SJSA1 (cell line): ENCODE data around the gene ZSCAN1. TPM values are rescaled to one million over a fixed set of nuclear protein-coding genes. Genes with fewer than 3 reads are reported as not detected.

Experiments used
- DNase-seq, 2 experiments: peaks; one replicate each; pipeline ENCODE4 v3.0.0-alpha.2; 2015 to 2020; ENCODE audit warnings: low spot score in 2 of 2, low read depth in 1 of 2
- H3K27ac ChIP-seq: fragments of 250-450 bp; sonication (Bioruptor Pico); 2 replicates; pipeline ENCODE4 v1.5.1; 2020; ENCODE audit warnings: mild to moderate bottlenecking, moderate library complexity
- H3K27me3 ChIP-seq: fragments of 250-450 bp; sonication (Bioruptor Pico); replicated peaks from 2 replicates; pipeline ENCODE4 v1.5.1; 2020; ENCODE audit warnings: mild to moderate bottlenecking, moderate library complexity
- H3K36me3 ChIP-seq: fragments of 250-450 bp; sonication (Bioruptor Pico); 2 replicates; pipeline ENCODE4 v1.5.1; 2020; ENCODE audit warnings: mild to moderate bottlenecking
- H3K4me1 ChIP-seq: fragments of 250-450 bp; sonication (Bioruptor Pico); replicated peaks from 2 replicates; pipeline ENCODE4 v1.6.1; 2021; ENCODE audit warnings: mild to moderate bottlenecking
- H3K4me3 ChIP-seq: fragments of 250-450 bp; sonication (Bioruptor Pico); 2 replicates; pipeline ENCODE4 v1.5.1; 2020; ENCODE audit warnings: mild to moderate bottlenecking
- H3K9me3 ChIP-seq: fragments of 250-450 bp; sonication (Bioruptor Pico); replicated peaks from 2 replicates; pipeline ENCODE4 v1.5.1; 2020; ENCODE audit warnings: mild to moderate bottlenecking
- total RNA-seq: library from RNA; depleted of rRNA; stranded (reverse); fragments of >200 nt; shearing (Covaris generic); gene quantifications from 2 replicates; pipeline ENCODE4 v1.2.3, GENCODE V29; 2014

ZSCAN1 gene
- total RNA-seq, 1 experiment from 2014 or later: not detected

GRCh38 chr19:58079792-58080191, 46.0 kb downstream of the ZSCAN1 start:
- Histone ChIP-seq H3K27ac (no peak overlapping the region), H3K4me3 (no peak overlapping the region), H3K27me3 (no peaks in the 10 kb centered on the region), H3K9me3 (peaks cover 24% of the 10 kb centered on the region), H3K4me1 (no peaks in the 10 kb centered on the region), H3K36me3 (no peaks in the 10 kb centered on the region)
- DNase-seq: no peak

GRCh38 chr19:58083021-58083420, 49.2 kb downstream of the ZSCAN1 start:
- DNase-seq: no peak
- Histone ChIP-seq H3K4me3 (no peak overlapping the region), H3K27me3 (no peaks in the 10 kb centered on the region), H3K36me3 (no peaks in the 10 kb centered on the region), H3K9me3 (peaks cover 43% of the 10 kb centered on the region), H3K27ac (no peak overlapping the region), H3K4me1 (no peaks in the 10 kb centered on the region)

DNA sequence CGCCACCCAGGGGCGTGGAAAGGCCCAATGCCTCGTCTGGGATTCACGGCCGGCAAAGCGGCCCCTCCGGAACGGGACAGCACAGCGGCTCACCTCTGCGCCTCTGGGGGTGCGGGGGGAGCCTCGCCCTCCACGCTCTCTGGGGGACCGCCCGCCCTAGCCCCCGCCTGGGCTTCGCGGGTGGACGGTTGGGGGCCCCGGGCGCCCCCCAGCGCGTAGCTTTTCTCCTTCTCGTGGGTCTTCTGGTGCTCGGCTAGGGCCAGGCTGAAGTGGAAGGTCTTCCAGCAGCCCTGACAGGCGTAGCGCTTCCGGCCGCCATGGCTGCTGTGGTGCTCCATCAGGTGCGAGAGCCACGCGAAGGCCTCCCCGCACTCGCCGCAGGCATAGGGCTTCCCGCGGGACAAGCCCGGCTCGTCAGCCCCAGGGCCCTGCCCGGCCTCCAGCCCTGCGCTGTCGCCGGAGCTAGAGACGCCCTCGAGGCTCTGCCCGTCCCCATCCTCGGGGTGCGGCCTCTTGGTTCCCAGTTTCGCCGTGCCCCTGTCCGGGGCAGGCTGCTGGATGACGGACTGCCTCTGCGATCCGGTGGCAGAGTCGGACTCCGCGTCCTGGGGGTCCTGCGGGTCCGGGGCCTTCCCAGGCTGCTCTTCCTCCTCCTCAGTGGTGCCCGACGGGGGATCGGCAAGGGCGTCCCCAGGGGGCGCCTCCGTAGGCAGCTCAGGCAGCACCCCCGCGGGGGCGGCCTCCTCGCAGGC, 50.9 kb downstream of the ZSCAN1 start:
- no peak for DNase-seq
- no peak overlapping the region for H3K27ac ChIP-seq
- H3K4me1 ChIP-seq: no peaks in the 10 kb centered on the region
- no peaks in the 10 kb centered on the region for H3K27me3 ChIP-seq
- H3K4me3 ChIP-seq: no peak overlapping the region
- no peaks in the 10 kb centered on the region for H3K36me3 ChIP-seq
- peaks cover 45% of the 10 kb centered on the region for H3K9me3 ChIP-seq

GRCh38 chr19:58085348-58085875, 51.6 kb downstream of the ZSCAN1 start:
- peaks cover 50% of the 10 kb centered on the region for H3K9me3 ChIP-seq
- DNase-seq: no peak
- H3K4me3 ChIP-seq: no peak overlapping the region

GRCh38 chr19:58086825-58087710, 53.2 kb downstream of the ZSCAN1 start:
- no peaks in the 10 kb centered on the region for H3K4me1 ChIP-seq
- H3K9me3 ChIP-seq: peaks cover 44% of the 10 kb centered on the region
- no peak for DNase-seq
- no peak overlapping the region for H3K27ac ChIP-seq
- no peak overlapping the region for H3K4me3 ChIP-seq
- H3K36me3 ChIP-seq: no peaks in the 10 kb centered on the region
- no peaks in the 10 kb centered on the region for H3K27me3 ChIP-seq

More at GRCh38 chr19:58085348-58085875, 51.6 kb downstream of the ZSCAN1 start:
- Histone ChIP-seq H3K27me3 (no peaks in the 10 kb centered on the region), H3K27ac (no peak overlapping the region), H3K36me3 (no peaks in the 10 kb centered on the region), H3K4me1 (no peaks in the 10 kb centered on the region)

DNA sequence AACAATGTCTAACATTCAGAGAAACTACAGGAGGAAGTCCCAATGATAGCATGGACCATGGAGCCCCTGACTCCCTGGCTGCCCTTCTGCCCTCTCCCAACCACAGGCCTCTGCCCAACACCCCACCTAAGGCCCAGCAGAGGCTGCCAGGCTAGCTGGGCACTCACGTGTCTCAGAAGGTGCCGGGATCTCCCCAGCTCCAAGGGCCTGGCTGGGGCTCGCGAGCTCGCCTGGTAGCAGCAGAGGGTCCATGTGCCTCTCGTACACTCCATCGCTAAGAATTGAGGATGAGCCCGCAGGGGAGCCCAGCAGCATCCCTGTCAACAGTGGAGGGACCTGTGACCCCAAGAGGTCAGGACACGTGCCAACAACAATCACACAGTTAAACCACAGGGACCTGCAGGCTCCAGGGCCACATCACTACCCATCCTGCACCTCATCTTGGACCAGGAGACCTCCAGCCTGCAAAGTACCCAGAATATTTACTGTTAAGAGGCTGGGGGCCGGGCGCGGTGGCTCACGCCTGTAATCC, 54.8 kb downstream of the ZSCAN1 start:
- Histone ChIP-seq H3K36me3 (no peaks in the 10 kb centered on the region), H3K9me3 (peaks cover 39% of the 10 kb centered on the region), H3K4me3 (no peak overlapping the region)

GRCh38 chr19:58089846-58090245, 56.0 kb downstream of the ZSCAN1 start:
- no peak for DNase-seq
- no peak overlapping the region for H3K27ac ChIP-seq
- H3K27me3 ChIP-seq: no peaks in the 10 kb centered on the region
- H3K4me3 ChIP-seq: no peak overlapping the region
- no peaks in the 10 kb centered on the region for H3K4me1 ChIP-seq
- peaks cover 35% of the 10 kb centered on the region for H3K9me3 ChIP-seq
- H3K36me3 ChIP-seq: no peaks in the 10 kb centered on the region

More for the DNA sequence above, 54.8 kb downstream of the ZSCAN1 start:
- no peak for DNase-seq
- no peak overlapping the region for H3K27ac ChIP-seq
- no peaks in the 10 kb centered on the region for H3K27me3 ChIP-seq
- no peaks in the 10 kb centered on the region for H3K4me1 ChIP-seq

DNA sequence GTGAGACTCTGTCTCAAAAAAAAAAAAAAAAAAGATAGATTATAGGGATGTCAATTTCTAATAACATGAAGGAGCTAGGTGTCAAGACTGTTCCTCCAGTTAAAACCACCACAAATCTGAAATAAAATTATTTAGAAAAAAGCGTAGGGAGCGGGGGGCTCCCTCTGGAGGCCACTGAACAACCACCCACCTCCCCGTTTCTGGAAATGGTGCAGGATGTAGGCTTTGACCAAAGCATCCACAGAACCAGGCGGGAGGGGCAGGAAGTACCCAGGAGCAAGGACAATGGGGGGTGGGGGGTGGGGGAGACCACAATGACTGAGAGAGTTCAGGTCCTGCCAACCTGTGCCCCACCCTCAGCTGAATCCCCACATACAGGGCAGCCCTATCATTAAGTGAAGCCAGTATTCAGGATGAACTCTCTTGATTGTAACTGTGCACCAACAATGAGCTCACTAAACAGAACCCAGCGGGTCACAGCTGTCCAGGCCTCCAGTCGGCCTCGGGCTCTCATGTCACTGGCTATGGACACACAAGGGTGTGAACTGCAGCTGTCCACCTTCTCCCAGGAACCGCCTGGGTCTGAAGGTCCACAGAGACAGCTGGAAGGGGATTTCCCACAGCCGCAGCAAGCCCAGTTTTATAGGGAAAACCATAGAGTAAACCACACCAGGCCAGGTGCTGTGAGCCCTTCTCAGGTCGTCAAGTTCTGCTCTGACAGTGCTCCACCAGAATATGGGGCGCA, 57.6 kb downstream of the ZSCAN1 start:
- H3K4me3 ChIP-seq: no peak overlapping the region
- no peak for DNase-seq
- H3K27ac ChIP-seq: no peak overlapping the region
- H3K9me3 ChIP-seq: peaks cover 26% of the 10 kb centered on the region
- H3K4me1 ChIP-seq: no peaks in the 10 kb centered on the region
- no peaks in the 10 kb centered on the region for H3K36me3 ChIP-seq
- no peaks in the 10 kb centered on the region for H3K27me3 ChIP-seq

DNA sequence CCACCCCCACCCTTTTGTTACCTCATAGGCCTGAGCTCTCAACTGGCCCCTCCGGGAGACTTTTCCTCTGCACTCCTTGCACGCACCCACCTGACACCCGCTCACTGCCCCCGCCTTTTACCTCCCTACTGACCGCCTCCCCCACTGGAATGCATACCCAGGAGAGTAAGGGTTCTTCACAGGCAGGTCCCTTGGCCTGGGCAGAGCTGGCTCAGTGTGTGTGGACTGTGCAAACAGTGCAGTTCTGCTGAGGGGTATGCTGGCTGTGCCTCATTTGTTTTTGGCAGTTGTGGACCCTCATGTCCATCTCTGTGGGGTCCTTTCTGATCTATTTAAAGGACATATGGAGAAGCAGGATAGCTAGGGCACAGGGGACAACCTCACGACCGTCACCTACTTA, 59.2 kb downstream of the ZSCAN1 start:
- Histone ChIP-seq H3K36me3 (no peaks in the 10 kb centered on the region), H3K4me3 (no peak overlapping the region), H3K27ac (no peak overlapping the region), H3K9me3 (peaks cover 22% of the 10 kb centered on the region), H3K4me1 (no peaks in the 10 kb centered on the region), H3K27me3 (no peaks in the 10 kb centered on the region)
- no peak for DNase-seq

- H3K9me3 ChIP-seq: peaks cover 14% of the 10 kb centered on the region
- no peaks in the 10 kb centered on the region for H3K27me3 ChIP-seq
- no peak for DNase-seq
- no peak overlapping the region for H3K4me3 ChIP-seq
- H3K36me3 ChIP-seq: no peaks in the 10 kb centered on the region
- H3K27ac ChIP-seq: no peak overlapping the region
- H3K4me1 ChIP-seq: no peaks in the 10 kb centered on the region
Observed at GRCh38 chr19:58095328-58095727, 61.5 kb downstream of the ZSCAN1 start.

DNA sequence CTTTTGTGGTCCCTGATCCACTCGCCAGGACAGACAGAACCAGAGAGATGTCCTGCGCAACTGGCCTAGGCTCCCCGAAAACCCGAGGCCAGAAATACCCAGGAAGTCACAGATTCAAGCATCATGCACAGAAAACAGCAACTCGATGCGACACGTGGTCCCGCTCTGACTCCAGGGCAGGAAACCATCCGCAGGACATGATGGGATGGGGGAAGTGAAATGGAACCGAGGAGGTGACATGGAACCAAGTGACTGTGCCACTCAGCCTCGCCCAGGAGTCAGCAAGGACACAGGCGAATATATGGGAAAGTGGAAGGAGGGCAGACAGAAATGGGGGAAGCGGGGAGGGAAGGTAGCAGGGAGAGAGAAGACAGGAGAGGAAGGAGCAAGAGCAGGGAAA, 63.1 kb downstream of the ZSCAN1 start:
- no peaks in the 10 kb centered on the region for H3K36me3 ChIP-seq
- no peak for DNase-seq
- H3K27ac ChIP-seq: no peak overlapping the region
- H3K9me3 ChIP-seq: peaks cover 14% of the 10 kb centered on the region
- H3K4me3 ChIP-seq: no peak overlapping the region
- no peaks in the 10 kb centered on the region for H3K27me3 ChIP-seq
- no peaks in the 10 kb centered on the region for H3K4me1 ChIP-seq

DNA sequence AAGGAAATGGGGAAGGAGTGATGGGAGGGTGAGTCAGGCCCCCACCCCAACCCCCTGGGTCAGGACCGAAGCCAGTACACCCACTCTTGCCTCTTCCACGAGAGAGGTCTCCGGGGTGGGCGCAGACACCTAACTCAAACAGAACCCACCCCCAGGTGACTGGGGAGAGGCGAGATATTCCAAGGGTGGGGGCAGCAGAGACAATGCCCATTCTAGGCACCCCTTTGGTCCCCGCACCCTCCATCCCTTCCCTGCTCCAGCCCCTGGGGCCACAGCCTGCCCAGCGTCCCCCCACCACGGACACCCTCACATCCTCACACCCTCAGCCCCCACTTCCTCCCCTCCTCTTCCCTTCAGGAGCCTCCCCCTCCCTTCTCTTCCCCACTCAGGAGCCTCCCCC, 63.5 kb downstream of the ZSCAN1 start:
- Histone ChIP-seq H3K4me3 (no peak overlapping the region), H3K27ac (no peak overlapping the region), H3K36me3 (no peaks in the 10 kb centered on the region), H3K9me3 (peaks cover 14% of the 10 kb centered on the region), H3K27me3 (no peaks in the 10 kb centered on the region), H3K4me1 (no peaks in the 10 kb centered on the region)
- no peak for DNase-seq
